DMS79 treated with DMSO at 0.1 percent for 48 hours (cell line): ENCODE data around the gene OR8B3.
"Not testable (repeated sequence)": the region's sequence is repeated elsewhere in the genome, so short reads cannot be mapped to it uniquely, and the experiment has no call there.

Experiments
- DNase-seq: peaks from one replicate; lab custom pipeline; 2025; lab: John Stamatoyannopoulos, UW

OR8B3 gene, protein sequence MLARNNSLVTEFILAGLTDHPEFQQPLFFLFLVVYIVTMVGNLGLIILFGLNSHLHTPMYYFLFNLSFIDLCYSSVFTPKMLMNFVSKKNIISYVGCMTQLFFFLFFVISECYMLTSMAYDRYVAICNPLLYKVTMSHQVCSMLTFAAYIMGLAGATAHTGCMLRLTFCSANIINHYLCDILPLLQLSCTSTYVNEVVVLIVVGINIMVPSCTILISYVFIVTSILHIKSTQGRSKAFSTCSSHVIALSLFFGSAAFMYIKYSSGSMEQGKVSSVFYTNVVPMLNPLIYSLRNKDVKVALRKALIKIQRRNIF

DNA sequence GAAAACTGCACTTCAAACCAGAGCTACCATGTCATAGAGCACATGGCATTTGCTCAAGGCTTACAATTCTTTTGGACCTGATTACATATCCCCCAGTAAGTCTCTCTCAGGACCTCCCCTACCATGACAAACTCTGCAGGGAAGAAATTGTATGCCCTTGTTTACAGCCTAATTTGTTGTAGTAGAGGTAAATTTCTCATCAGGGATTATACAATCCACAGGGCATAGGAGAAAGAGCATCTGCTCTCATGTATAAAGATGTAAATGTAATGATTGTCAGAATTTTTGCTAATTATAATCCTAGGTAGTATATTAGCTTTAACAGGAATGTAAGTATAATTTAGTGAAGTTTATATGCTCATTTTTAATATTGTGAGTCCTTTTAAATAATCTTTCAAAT lies at the start of gene OR8B3:
Gene OR8B3 (minus strand): TSS at position 101 of the 400 bp plus-strand sequence. CDS start 1,673 bp downstream, outside the sequence.
- DNase-seq: no peak

DNA sequence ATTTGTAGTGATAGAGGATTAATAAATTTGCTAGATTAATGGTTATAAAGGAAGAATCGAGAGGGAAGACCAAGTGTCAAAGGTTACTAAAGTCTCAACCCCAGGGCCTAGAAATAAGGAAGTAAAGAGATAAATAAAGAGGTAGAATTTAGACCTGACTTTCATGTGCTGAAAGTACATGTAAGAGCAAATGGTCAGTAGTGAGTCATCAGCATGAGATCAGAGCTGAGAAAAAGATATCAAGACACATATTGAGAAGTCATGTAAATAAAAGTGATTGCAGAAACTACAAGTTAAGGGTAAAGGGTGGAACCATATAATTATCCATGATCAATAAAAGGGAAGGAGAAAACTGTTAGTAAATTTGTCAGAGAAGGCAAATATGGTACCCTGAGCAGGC lies 48.1 kb upstream of the OR8B3 start:
- DNase-seq: no peak

DNA sequence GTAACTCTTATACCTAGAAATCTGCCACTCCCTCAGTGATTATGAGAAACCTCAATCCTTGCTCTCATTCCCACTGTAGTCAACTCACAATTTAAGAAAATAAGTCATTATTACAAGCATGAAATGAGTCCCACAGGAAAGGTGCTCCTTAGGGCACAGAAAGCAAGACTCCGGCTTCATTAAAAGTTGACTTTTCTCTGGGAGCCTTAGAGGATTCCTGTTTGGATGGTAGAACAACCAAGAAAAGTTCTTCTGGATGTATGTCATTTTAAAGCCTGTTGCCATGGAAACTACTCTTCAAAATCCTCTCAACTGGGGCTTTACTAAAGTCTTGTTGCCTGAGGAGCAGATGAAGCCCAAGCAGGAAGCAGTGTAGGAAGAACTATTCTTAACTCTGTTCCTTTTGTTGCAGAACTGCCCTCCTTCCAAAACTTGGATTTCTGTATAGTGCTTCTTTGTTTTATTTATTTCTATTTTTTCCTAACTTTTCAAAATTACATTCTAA lies 46.9 kb upstream of the OR8B3 start, which contains the start of gene OR8B8:
Gene OR8B8 (minus strand): TSS at position 51 of the 505 bp plus-strand sequence. CDS start 4,611 bp downstream, outside the sequence.
- no peak for DNase-seq

- no peak for DNase-seq
Measured at GRCh38 chr11:124442847-124443246, 44.0 kb upstream of the OR8B3 start.

DNA sequence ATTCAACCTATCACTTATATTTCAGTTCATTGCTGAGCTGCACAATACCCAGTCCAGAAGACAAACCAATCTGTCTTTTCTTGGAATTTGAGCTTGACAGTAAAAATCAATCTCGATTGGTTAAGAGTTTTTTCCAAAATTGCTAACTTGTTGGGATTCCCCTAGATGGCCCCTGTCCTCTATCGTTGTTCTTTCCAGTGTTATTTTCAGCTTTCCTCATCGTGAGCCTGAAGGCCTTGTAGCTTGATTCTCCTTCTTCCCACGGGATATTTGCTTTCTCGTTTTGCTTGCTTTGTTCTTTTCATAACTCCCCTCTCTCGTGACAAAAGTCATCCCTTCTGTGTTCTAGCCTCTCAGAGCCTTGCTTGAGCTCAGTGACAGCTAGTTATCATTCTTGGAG lies 43.6 kb upstream of the OR8B3 start:
- DNase-seq: no peak

- DNase-seq: no peak
Measured at GRCh38 chr11:124441519-124441918, 42.7 kb upstream of the OR8B3 start.

DNA sequence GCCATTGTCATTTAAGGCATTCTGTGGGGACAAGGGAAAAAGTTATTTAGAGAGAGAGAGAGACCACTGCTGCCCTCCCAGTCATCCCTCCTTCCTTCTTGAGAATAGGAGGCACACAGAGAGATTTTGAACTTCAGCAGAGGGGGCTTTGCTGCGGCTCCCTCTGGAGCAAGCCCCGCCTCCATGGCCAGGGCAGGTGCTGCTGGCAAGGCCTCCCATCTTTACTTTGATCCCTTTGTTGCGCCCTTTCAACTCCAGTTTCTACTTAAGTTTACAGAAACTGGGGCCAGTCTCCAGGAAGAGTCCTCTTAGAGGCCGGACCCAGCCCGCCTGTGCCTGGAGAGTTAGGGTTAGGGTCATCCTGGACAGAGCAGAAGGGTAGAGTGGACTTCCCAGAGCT lies 42.3 kb upstream of the OR8B3 start:
- DNase-seq: no peak

DNA sequence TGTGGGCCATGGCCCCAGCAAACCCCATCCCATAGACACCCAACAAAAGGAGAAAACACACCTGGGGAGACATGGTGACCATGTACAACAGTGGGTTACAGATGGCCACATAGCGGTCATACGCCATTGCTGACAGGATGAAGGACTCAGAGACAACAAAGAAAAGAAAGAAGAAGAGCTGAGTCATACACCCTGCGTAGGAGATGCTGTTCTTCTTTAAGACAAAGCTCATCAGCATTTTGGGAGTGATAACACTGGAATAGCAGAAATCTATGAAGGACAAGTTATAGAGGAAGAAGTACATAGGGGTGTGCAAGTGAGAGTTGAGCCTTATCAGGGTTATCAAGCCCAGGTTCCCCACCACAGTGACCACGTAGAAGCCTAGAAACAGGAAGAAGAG lies 41.8 kb upstream of the OR8B3 start:
- DNase-seq: no peak

DNA sequence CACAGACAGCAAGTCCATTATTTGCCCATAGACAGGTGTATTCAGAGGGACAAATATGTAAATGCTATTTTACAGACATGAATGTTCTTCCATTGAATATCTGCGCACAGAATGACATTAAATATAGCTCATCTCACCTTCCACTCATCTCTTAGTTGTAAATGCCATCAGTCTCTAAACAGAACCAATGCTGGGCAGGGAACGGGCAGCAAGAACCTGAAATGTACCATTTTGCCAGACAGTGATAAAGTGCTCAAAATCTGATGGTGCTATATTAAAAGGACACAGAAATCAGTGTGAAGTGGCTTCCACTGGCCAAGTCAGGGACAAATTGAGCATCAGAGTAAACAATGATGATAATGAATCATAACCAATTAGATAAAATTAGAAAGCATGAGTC lies 35.9 kb upstream of the OR8B3 start:
- DNase-seq: no peak

DNA sequence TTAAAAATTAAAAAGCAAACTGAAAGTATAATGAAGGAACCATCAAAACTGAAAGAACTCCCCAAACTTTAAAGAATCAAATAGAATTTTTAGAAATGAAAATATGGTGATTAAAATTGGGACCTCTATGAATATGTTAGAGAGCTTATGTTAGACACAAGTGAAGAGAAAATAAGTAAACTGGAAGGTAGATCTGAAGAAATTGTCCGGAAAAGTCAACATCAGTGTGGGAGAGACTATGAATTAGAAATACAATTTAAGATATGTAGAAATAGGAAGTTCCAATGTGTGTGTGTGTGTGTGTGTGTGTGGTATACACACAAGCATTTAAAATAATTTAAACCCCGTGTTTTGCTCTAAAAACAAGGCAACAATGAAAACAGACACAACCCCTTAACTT lies 30.8 kb upstream of the OR8B3 start:
- DNase-seq: no peak

GRCh38 chr11:124424384-124424921 lies 25.6 kb upstream of the OR8B3 start, which contains the start of gene OR8B4:
OR8B4 (minus strand) TSS chr11:124424871; CDS start chr11:124424871, 0 bp downstream.
- DNase-seq: no peak

GRCh38 chr11:124421043-124421442 lies 22.2 kb upstream of the OR8B3 start:
- DNase-seq: no peak

DNA sequence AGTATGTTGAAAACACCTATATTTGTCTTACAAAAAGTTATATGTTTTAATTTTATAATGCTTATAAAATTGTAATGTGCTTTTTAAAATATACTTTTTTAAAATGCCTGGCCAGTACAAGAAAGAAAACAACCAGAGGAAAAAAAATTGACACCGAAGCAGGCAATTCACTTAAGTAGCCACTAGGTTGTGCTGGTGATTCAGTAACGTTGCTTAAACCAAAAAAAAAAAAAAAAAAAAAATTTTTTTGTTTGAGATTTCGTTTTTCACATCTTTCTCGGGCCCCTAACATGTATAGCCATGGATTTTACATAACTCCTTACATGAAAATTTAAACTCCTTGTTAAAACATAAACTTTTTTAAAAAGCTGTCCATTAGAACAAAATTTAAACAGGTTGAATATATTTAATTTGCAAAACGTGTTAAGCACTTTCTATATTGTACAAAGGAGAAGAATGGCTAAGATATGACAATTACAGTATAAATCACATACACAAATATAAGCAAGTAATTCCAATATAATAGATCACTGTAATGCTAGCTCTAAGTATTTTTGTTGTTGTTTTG lies 16.6 kb upstream of the OR8B3 start:
- DNase-seq: peak; percentile 13

- DNase-seq: no peak
Measured at GRCh38 chr11:124409906-124410305, 11.1 kb upstream of the OR8B3 start.

GRCh38 chr11:124405581-124405980 lies 6.8 kb upstream of the OR8B3 start:
- DNase-seq: no peak

- DNase-seq: not testable (repeated sequence)
Measured at GRCh38 chr11:124403186-124403585, 4.4 kb upstream of the OR8B3 start.

- DNase-seq: peak; percentile 4
Measured at GRCh38 chr11:124402326-124402922, 3.6 kb upstream of the OR8B3 start.

- DNase-seq: not testable (repeated sequence)
Measured at GRCh38 chr11:124396847-124397246, 2.0 kb downstream of the OR8B3 start.

DNA sequence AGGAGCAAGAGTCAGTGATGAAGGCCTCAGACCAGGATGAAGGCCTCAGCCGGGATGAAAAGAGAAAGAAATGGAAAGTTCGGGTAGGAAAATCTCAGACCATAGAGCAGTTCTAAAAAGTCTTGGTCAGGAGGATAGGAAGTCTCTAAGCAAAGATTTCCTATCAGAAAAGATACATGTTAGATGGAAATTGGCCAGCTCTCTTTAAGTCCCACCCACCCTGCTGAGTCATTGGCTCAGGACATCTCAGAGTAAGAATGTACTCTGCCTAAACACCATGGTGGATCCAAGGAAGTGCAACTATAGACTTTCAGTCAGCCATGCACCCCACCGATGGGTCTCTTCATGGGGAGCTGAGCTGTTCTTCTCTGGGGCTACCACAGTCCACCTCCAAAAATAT lies 4.4 kb downstream of the OR8B3 start:
- no peak for DNase-seq

- DNase-seq: no peak
Measured at GRCh38 chr11:124384399-124384798, 14.4 kb downstream of the OR8B3 start, which contains the start of gene OR8B2. OR8B2 (minus strand) TSS chr11:124384499; CDS start chr11:124383343, 1,156 bp downstream.

DNA sequence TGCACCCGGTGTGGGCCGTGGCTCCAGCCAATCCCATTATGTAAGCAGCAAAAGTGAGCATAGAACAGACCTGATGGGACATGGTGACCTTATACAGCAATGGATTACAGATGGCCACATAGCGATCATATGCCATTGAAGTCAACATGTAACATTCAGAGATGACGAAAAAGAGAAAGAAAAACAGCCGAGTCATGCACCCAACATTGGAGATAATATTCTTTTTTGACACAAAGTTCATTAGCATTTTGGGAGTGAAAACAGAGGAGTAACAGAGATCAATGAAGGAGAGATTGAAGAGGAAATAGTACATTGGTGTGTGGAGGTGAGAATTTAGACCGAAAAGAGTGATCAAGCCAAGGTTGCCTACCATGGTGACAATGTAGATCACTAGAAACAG lies 16.0 kb downstream of the OR8B3 start:
- not testable (repeated sequence) for DNase-seq

DNA sequence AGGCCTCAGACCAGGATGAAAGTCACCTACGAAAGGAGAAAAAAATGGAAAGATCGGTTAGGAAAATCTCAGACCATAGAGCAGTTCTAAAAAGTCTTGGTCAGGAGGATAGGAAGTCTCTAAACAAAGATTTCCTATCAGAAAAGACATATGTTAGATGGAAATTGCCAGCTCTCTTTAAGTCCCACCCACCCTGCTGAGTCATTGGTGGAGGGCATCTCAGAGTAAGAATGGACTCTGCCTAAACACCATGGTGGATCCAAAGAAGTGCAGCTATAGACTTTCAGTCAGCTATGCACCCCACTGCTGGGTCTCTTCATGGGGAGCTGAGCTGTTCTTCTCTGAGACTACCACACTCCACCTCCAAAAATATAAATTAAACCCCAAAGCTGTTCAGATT lies 18.2 kb downstream of the OR8B3 start:
- DNase-seq: no peak

DNA sequence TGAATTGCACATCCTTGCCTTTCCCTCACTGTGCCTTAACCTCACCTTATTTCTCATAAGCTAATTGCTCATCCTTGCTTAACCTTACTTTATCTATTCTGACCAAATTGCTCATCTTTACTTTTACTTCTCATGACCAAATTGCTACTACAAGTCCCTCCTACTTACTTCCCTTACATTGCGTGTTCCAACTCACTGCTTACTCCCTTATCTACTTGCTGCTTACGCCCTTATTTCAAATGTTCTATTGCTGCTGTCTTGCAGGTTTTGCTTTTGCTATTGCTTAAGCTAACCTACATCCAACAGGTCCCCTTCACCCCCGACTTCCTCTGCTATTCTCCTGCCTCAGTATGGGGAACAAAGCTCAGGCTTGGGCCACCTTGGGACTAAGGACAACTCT lies 22.5 kb downstream of the OR8B3 start:
- no peak for DNase-seq
